ENCODE data around the gene SHH.
A peak's percentile ranks its signal among the peaks of the same experiment; 100 is the strongest.

Gene SHH

GRCh38 chr7:155792999-155793560, 19.2 kb downstream of the SHH start:
- Histone ChIP-seq H3K36me3 (ENCODE audit: control insufficient read depth in 1 of 2, insufficient read depth in 2 of 2, low read length in 2 of 2) (no peaks in the 10 kb centered on the region), H3K9me3 (ENCODE audit: insufficient read depth, low read depth, low read length) (peaks cover 12% of the 10 kb centered on the region), H3K18ac (ENCODE audit: low read length) (no peak overlapping the region), H3K4me1 (ENCODE audit: control insufficient read depth in 1 of 2, insufficient read depth in 2 of 2, low read length in 2 of 2) (peaks cover 2 to 6% of the 10 kb centered on the region in 2 experiments), H2BK12ac (ENCODE audit: low read length) (no peak overlapping the region), H3K9ac (ENCODE audit: low read length) (no peak overlapping the region), H3K27me3 (ENCODE audit: insufficient read depth, low read length) (no peaks in the 10 kb centered on the region), H2BK5ac (ENCODE audit: low read depth, low read length, poor library complexity) (no peak overlapping the region), H4K8ac (ENCODE audit: low read depth, low read length) (no peak overlapping the region), H4K91ac (ENCODE audit: low read depth, low read length) (no peak overlapping the region), H3K4me3 (ENCODE audit: low read depth, low read length) (peak overlapping the region; percentile 45), H4K12ac (ENCODE audit: low read depth, low read length) (no peak overlapping the region), H2AK5ac (ENCODE audit: low read length) (no peak overlapping the region), H2BK120ac (ENCODE audit: insufficient read depth, low read length, poor library complexity) (no peak overlapping the region), H3K23ac (ENCODE audit: low read length) (no peak overlapping the region), H3K27ac (ENCODE audit: low read depth, low read length) (no peak overlapping the region), H3K14ac (ENCODE audit: low read length) (no peak overlapping the region), H3K79me2 (ENCODE audit: control insufficient read depth, insufficient read depth, low read length, poor library complexity) (no peaks in the 10 kb centered on the region), H3K4me2 (ENCODE audit: low read length) (no peak overlapping the region), H2AFZ (ENCODE audit: insufficient read depth, low read length, poor library complexity) (no peak overlapping the region), H3K79me1 (ENCODE audit: low read length) (no peaks in the 10 kb centered on the region), H3K4ac (ENCODE audit: low read depth, low read length) (no peak overlapping the region)
- DNase-seq: no peak
- WGBS (ENCODE audit: extremely low coverage, insufficient coverage, insufficient read length): 100% methylated on average over 2 of the region's 11 CpGs

GRCh38 chr7:155792315-155792960, 19.8 kb downstream of the SHH start:
- no peaks in the 10 kb centered on the region for H3K36me3 ChIP-seq (ENCODE audit: control insufficient read depth in 1 of 2, insufficient read depth in 2 of 2, low read length in 2 of 2)
- H3K4me3 ChIP-seq (ENCODE audit: low read depth, low read length): no peak overlapping the region
- H2BK12ac ChIP-seq (ENCODE audit: low read length): no peak overlapping the region
- H3K9me3 ChIP-seq (ENCODE audit: insufficient read depth, low read depth, low read length): peaks cover 11% of the 10 kb centered on the region
- H3K9ac ChIP-seq (ENCODE audit: low read length): no peak overlapping the region
- H4K12ac ChIP-seq (ENCODE audit: low read depth, low read length): no peak overlapping the region
- H2BK5ac ChIP-seq (ENCODE audit: low read depth, low read length, poor library complexity): no peak overlapping the region
- no peak overlapping the region for H3K4ac ChIP-seq (ENCODE audit: low read depth, low read length)
- H3K14ac ChIP-seq (ENCODE audit: low read length): no peak overlapping the region
- H3K27ac ChIP-seq (ENCODE audit: low read depth, low read length): no peak overlapping the region
- no peaks in the 10 kb centered on the region for H3K79me1 ChIP-seq (ENCODE audit: low read length)
- no peak overlapping the region for H4K91ac ChIP-seq (ENCODE audit: low read depth, low read length)
- H3K4me2 ChIP-seq (ENCODE audit: low read length): no peak overlapping the region
- no peak for DNase-seq
- H3K79me2 ChIP-seq (ENCODE audit: control insufficient read depth, insufficient read depth, low read length, poor library complexity): no peaks in the 10 kb centered on the region
- no peak overlapping the region for H3K23ac ChIP-seq (ENCODE audit: low read length)
- WGBS (ENCODE audit: extremely low coverage, insufficient coverage, insufficient read length): 92% methylated on average over 4 of the region's 14 CpGs
- peaks cover 2 to 6% of the 10 kb centered on the region in 2 experiments for H3K4me1 ChIP-seq (ENCODE audit: control insufficient read depth in 1 of 2, insufficient read depth in 2 of 2, low read length in 2 of 2)
- peaks cover under 1% of the 10 kb centered on the region for H3K27me3 ChIP-seq (ENCODE audit: insufficient read depth, low read length)
- H4K8ac ChIP-seq (ENCODE audit: low read depth, low read length): no peak overlapping the region
- H2AFZ ChIP-seq (ENCODE audit: insufficient read depth, low read length, poor library complexity): no peak overlapping the region
- H3K18ac ChIP-seq (ENCODE audit: low read length): no peak overlapping the region
- H2BK120ac ChIP-seq (ENCODE audit: insufficient read depth, low read length, poor library complexity): no peak overlapping the region
- H2AK5ac ChIP-seq (ENCODE audit: low read length): no peak overlapping the region

GRCh38 chr7:155791836-155792235, 20.4 kb downstream of the SHH start:
- no peak overlapping the region for H3K23ac ChIP-seq (ENCODE audit: low read length)
- no peak for DNase-seq
- no peak overlapping the region for H3K4me2 ChIP-seq (ENCODE audit: low read length)
- no peak overlapping the region for H2AK5ac ChIP-seq (ENCODE audit: low read length)
- no peak overlapping the region for H4K8ac ChIP-seq (ENCODE audit: low read depth, low read length)
- H3K18ac ChIP-seq (ENCODE audit: low read length): no peak overlapping the region
- no peak overlapping the region for H2BK5ac ChIP-seq (ENCODE audit: low read depth, low read length, poor library complexity)
- no peak overlapping the region for H2AFZ ChIP-seq (ENCODE audit: insufficient read depth, low read length, poor library complexity)
- H3K27ac ChIP-seq (ENCODE audit: low read depth, low read length): no peak overlapping the region
- no peak overlapping the region for H3K4me3 ChIP-seq (ENCODE audit: low read depth, low read length)
- peaks cover 11% of the 10 kb centered on the region for H3K9me3 ChIP-seq (ENCODE audit: insufficient read depth, low read depth, low read length)
- H3K27me3 ChIP-seq (ENCODE audit: insufficient read depth, low read length): peaks cover 5% of the 10 kb centered on the region
- H3K36me3 ChIP-seq (ENCODE audit: control insufficient read depth in 1 of 2, insufficient read depth in 2 of 2, low read length in 2 of 2): no peaks in the 10 kb centered on the region
- no peak overlapping the region for H2BK12ac ChIP-seq (ENCODE audit: low read length)
- H3K4me1 ChIP-seq (ENCODE audit: control insufficient read depth in 1 of 2, insufficient read depth in 2 of 2, low read length in 2 of 2): peaks cover 1 to 9% of the 10 kb centered on the region in 2 experiments
- no peak overlapping the region for H3K14ac ChIP-seq (ENCODE audit: low read length)
- no peak overlapping the region for H4K12ac ChIP-seq (ENCODE audit: low read depth, low read length)
- H3K4ac ChIP-seq (ENCODE audit: low read depth, low read length): no peak overlapping the region
- H2BK120ac ChIP-seq (ENCODE audit: insufficient read depth, low read length, poor library complexity): no peak overlapping the region
- H4K91ac ChIP-seq (ENCODE audit: low read depth, low read length): no peak overlapping the region
- no peak overlapping the region for H3K9ac ChIP-seq (ENCODE audit: low read length)
- H3K79me2 ChIP-seq (ENCODE audit: control insufficient read depth, insufficient read depth, low read length, poor library complexity): no peaks in the 10 kb centered on the region
- 95% methylated on average over 4 of the region's 7 CpGs for WGBS (ENCODE audit: extremely low coverage, insufficient coverage, insufficient read length)
- no peaks in the 10 kb centered on the region for H3K79me1 ChIP-seq (ENCODE audit: low read length)

- Histone ChIP-seq H3K9me3 (ENCODE audit: insufficient read depth, low read depth, low read length) (peaks cover 11% of the 10 kb centered on the region), H2BK5ac (ENCODE audit: low read depth, low read length, poor library complexity) (no peak overlapping the region), H3K79me1 (ENCODE audit: low read length) (no peaks in the 10 kb centered on the region), H3K14ac (ENCODE audit: low read length) (no peak overlapping the region), H3K4me1 (ENCODE audit: control insufficient read depth in 1 of 2, insufficient read depth in 2 of 2, low read length in 2 of 2) (peaks cover 0 to 9% of the 10 kb centered on the region in 2 experiments), H3K9ac (ENCODE audit: low read length) (no peak overlapping the region), H4K12ac (ENCODE audit: low read depth, low read length) (no peak overlapping the region), H2BK120ac (ENCODE audit: insufficient read depth, low read length, poor library complexity) (no peak overlapping the region), H3K23ac (ENCODE audit: low read length) (no peak overlapping the region), H3K27ac (ENCODE audit: low read depth, low read length) (no peak overlapping the region), H3K4me3 (ENCODE audit: low read depth, low read length) (no peak overlapping the region), H4K8ac (ENCODE audit: low read depth, low read length) (no peak overlapping the region), H4K91ac (ENCODE audit: low read depth, low read length) (no peak overlapping the region), H3K4me2 (ENCODE audit: low read length) (no peak overlapping the region), H3K79me2 (ENCODE audit: control insufficient read depth, insufficient read depth, low read length, poor library complexity) (no peaks in the 10 kb centered on the region), H2BK12ac (ENCODE audit: low read length) (no peak overlapping the region), H2AFZ (ENCODE audit: insufficient read depth, low read length, poor library complexity) (no peak overlapping the region), H3K18ac (ENCODE audit: low read length) (no peak overlapping the region), H3K27me3 (ENCODE audit: insufficient read depth, low read length) (peaks cover 5% of the 10 kb centered on the region), H2AK5ac (ENCODE audit: low read length) (no peak overlapping the region), H3K36me3 (ENCODE audit: control insufficient read depth in 1 of 2, insufficient read depth in 2 of 2, low read length in 2 of 2) (no peaks in the 10 kb centered on the region), H3K4ac (ENCODE audit: low read depth, low read length) (no peak overlapping the region)
- DNase-seq: no peak
- WGBS (ENCODE audit: extremely low coverage, insufficient coverage, insufficient read length): no CpG with 5 or more reads among the region's 19 CpGs
These were observed 21.0 kb downstream of the SHH start for GRCh38 chr7:155791214-155791737.

Measured in trophoblast cell (in vitro differentiated cells and primary cell).